Stimulated activated CD8-positive, alpha-beta memory T cell treated with anti-CD3 and anti-CD28 coated beads, Interleukin-7, amount 100 ng/mL, for 4 hours (primary cell): ENCODE data around the gene NRCAM.

Source experiments
- DNase-seq, 2 donors: peaks; one replicate each; pipeline ENCODE4 v3.0.0-alpha.2; 2020; ENCODE audit warnings: low read depth in 2 of 2

The NRCAM gene

DNA sequence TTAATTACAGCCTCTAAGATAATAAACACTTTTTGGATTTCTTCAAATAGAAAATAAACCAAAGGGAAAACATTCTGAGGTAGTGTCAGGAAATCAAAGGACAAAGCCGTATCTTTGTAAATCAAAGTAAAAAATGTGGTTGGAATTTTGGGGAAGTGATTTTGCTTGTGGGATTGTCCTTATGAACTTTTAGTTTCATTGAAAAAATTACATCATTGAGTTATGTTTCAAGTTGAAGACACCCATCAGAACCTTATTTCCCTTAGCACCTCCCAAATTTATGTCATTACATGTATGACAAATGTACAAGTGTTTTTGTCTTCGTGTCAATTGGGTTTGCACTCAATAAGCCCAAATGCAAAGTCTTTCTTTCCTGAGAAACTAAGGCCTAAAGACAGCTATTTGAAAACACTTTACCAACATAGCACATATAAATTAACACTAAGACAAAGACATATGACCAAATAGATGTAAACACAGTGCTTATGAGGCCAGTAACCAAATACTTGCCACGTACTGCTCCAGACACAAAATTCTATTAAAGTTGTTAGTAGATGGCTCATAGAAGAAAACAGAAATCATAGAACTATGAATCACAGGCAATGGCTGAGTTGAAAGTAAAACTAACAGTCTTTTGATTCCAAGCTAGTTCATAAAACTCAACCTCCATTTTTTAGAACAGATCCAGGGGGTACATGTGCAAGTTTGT lies 299.2 kb downstream of the NRCAM start:
- no peak for DNase-seq

DNA sequence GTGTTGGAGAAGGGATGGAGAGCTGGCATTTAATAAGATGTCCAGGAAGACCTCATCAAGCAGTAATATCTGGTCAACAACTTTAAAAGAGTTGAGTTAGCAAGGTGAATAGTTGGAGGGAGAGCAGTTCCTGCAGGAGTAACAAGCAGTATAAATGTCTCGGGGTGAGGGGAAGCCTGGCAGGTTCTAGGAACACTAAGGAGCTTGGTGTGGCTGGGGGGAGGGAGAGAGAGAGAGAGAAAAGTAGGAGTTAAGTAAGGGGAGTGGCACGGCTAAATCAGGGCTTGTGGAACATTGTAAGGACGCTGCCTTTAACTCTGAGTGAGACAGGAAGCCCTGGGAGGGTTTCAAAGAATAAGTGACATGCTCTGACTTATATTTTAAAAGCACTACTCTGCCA lies 304.0 kb downstream of the NRCAM start:
- no peak for DNase-seq

DNA sequence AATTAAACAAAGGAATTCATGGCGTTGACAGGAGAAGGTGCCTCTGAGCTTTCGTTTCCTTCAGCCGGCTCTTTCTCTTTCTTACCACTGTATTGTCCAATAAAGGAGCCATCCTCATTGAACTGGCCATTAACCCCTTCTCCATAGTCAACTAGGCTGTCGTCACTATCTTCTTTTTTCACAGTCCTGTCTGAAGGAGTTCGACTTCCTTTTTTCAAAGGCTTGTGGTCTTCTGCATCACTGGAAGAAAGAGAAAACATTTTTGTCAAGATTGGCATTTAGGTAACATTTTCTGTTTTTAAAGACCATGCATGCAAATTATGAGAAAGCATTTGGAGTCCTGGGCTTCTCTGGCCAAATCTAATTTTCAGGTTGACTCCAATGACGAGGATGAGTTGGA lies 306.3 kb downstream of the NRCAM start:
- DNase-seq, result no peak

DNA sequence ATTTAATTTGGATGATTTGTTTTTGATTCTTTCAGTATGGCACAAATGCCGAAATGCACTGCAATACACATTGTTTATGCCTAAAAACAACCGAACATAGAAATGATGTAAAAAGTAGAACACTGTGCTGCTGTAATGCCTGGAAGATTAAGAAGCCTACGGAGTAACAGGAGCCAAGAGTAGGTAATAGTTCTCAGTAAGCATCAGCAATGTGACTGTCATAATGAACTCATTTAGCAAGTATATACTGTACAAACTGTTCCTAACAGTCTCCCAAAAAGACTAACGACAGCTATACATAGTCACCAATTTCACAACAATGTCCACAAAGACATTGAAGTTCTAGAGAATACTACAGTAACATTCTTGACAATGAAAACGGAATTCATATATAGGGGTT lies 307.1 kb downstream of the NRCAM start:
- DNase-seq, result no peak

DNA sequence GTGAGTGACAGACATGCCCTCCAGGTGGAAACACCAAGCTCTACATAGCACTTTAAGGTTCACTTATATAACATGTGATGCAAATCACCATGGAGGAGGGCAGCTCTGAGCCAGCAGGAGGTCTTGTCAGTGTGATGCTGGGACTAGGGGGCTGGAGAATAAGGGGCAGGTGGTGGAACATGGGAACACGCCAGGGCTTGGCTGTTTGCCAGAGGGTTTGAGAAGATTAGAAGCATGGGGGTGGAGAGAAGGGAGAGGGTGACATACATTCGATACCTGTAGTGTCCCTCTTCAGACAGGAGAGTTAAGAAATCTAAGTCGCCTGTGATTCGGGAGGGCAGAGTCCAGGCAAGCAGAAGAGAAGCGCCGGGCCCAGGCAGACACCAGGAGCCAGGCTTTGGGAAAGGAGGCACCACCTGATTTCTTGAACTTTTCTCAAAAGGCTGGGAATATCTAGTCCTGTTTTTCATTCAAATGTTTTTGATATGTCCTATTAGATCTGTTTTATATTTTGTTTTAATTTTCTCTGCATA lies 309.1 kb downstream of the NRCAM start:
- DNase-seq, result no peak

DNA sequence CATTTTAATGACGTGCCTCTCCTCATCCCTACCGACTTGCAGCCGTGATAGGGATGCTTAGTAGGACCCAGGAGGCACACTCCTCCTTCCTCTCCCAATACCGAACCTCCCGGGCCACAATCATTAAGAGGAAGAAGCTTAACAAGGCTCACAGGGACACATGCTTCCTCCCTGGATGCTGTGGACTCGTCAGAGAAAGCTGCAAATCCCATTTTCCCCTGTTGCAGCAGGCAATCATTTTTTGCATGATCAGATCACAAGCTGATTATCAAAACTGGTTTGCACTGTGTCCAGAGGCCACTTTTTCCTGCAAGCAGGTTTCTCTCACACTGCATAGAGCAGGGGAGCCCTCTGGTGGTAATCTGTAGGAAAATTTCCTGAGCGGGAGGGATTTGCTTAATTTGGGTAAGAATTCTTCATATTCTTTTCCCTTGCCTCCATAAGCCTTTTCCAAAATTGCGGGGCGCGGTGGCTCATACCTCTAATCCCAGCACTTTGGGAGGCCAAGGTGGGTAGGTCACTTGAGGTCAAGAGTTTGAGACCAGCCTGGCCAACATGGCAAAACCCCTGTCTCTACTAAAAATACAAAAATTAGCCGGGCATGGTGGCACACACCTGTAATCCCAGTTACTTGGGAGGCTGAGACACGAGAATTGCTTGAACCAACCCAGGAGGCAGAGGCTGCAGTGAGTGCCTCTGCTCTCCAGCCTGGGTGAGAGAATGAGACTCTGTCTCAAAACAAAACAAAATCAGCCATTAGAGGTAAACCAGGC lies 310.0 kb downstream of the NRCAM start:
- DNase-seq, result no peak

DNA sequence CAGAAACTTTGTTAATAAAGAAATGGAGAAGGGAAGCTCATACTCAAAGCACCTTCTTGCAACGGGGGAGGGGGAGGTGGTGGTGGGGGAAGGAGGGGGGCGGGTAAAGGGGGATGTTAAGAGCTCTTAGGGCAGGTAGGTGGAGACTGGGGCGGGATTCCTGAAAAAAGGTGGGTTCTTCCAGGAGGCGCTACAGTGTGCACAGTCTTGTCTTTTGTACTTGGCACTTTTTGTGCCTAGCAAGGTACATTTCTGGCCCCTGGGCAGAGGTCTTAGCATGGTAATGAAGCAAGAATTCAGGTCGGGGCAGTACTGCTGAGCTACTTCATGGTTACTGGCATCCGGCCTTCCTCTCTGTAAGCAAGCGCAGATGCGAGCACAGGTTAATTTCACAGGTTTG lies 310.8 kb downstream of the NRCAM start:
- DNase-seq, result no peak

DNA sequence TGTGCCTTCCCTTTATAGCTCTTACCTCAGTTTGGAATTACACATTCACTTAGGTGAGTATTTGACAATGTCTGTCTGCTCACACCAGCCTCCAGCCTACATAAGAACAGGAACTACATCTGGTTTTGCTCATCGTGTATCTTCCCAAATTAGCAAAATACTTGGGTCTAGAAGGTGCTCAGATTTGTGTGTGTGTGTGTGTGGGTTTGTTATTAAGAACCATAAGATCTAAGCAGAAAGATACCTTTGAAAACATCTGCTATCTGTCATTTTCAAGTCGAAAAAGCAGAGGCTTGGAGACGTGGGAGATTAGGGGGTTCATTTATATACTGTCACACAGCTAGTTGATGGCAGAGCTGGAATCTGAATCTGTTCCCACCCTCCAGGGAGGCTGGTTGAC lies 311.3 kb downstream of the NRCAM start:
- no peak for DNase-seq

DNA sequence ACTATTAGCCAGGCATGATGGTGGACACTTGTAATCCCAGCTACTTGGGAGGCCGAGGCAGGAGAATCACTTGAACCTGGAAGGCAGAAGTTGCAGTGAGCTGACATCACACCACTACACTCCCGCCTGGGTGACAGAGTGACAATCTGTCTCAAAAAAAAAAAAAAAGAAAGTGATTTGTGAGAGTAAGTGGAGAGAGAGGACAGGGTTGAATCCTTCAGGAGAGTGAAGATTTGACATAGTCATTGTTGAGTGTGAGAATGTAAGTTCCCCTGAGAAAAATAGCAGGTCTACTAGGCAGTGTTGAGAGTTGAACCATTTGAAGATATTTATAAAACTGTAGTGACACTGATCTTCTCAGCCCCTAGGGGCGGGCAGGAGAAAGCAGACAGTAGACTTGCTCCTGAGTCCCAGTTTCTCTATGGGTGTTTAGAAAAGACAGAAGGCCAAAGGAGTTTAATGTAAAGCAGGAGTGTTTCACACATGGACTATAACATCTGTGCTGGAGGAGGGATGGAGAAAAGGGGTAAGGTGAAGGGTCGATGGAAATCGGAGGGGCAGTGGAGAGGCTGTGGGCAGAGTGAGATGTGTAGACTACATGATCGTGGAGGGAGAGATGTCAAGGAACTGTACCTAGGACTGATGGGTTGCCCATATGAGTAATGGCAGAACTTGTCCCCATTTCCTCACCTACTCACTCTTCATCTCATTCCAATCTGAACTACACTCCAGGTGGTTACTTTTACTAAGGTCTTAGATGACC lies 312.4 kb downstream of the NRCAM start:
- no peak for DNase-seq

DNA sequence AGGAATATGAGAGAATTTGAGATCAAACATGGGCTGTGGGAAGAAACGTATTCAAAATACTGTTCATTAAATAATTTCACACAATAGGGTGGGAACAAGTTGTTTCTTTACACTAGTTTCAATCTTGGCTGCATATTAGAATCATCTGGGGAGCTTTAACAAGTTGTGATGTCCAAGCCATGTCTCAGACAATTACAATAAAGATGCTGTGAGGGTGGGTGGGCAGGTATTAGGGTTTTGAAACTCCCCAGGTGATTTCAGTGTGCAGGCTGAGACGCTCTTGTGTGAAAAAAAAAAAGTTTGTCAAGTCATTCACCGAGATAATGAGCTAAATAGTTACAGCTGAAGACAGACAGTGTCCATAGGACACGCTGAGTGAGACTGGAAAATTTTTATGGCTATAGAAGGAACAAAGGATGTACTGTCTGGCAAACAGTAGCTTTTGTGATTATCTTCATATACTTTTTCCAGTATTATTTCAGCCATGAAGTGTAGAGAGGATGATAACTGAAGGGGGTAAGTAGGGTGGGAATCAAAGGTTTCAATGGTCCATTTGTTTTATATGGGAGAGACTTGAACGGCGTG lies 313.5 kb downstream of the NRCAM start:
- DNase-seq, result no peak

DNA sequence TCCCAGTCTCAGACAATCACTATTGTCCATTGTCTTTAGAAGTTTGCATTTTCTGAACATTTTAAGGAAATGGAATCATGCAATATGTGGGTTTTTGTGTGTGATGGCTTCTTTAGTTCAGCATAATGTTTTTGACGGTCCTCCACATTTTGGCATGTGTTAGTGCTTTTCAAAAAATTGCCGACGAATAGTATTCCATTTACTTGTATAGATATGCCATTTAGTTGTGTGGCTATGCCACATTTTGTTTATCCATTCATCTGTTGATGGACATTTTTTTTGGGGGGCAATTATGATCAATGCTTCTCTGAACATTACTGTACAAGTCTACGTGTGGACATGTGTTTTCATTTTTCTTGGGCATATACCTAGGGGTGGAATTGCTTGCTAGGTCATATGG lies 314.1 kb downstream of the NRCAM start:
- DNase-seq, result no peak

DNA sequence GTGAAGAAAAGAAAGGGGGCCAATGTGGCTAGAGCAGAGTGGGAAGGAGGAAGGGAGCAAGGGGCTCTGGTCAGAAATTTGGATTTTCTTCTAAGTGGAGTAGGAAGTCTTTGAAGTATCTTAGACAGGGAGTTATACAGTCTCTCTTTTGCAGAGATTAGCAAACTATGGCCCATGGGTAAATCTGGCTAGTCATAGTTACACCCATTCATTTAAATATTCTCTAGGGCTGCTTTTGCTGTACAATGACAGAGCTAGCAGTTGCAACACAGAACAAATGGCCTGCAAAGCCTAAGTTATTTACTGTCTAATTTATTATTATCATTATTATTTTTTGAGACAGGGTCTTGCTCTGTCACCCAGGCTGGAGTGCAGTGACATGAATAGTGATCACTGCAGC lies 315.6 kb downstream of the NRCAM start:
- DNase-seq, result no peak

DNA sequence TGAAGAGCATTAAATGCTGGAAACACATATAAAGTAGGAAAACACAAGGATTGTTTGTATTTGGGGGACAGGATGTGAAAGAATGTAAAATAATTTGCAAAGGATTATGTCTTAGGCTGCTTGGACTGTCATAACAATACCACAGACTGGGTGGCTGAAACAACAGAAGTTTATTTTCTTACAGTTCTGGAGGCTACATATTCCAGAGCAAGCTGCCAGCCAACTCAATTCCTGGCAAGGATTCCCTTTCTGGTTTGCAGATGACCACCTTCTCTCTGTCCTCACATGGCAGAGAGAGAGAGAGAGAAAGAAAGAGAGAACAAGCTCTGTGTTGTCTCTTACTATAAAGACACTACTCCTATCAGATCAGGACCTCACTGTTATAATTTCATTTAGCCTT lies 317.3 kb downstream of the NRCAM start:
- no peak for DNase-seq

DNA sequence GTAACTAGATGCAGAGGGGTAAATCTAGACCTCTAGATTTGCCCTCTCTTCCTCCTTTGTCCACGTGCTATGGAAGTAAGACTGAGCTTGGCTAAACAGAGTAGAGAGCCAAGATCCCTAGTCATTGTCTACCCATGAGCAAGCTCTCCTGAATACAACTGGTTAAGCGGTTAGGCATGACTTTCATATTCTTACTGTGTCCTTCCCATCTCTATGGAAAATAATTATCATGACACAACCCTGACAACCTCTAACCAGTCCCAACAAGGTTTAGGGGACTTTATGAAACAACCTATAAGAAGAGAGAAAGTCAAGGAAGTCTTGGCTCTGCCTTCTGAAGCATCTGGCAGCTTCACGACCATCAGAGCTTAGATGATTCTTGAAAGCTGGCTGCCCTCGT lies 318.2 kb downstream of the NRCAM start:
- DNase-seq, result no peak

DNA sequence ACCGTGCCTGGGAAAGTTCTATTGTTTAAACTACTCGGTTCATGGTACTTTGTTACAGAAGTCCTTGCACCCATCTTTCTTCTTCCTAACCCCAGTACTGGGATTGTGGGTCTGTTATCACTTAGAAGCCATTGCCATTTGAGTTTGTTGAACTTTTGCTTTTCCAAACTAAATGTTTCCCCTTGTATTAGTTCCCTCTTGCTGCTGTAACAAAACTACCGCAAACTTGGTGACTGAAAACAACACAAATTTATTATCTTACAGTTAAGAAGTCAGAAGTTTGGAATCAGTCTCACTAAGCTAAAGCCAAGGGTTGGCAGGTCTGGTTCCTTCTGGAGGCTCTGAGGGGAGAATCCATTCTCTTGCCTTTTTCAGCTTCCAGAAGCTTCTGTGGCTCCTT lies 319.2 kb downstream of the NRCAM start:
- DNase-seq, result no peak

DNA sequence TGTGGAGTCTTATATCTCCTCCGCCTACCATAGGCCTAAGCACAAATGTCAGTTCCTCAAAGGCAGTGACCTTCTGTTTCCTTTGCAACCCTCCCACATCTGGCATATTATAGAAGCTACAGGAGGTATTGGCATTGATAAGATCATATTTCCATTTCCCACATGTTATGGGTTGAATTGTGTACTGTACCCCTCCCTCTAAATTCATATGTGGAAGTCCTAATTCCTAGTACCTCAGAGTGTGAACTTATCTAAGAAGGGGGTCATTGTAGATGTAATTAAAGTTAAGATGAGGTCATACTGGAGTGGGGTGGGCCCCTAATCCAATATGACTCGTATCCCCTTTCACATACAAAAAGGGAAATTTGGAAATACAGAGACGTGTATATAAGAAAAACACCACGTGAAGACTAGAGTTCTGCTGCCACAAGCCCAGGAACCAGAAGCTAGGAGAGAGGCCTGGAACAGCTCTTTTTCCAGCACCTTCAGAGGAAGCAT lies 320.0 kb downstream of the NRCAM start:
- DNase-seq, result no peak

DNA sequence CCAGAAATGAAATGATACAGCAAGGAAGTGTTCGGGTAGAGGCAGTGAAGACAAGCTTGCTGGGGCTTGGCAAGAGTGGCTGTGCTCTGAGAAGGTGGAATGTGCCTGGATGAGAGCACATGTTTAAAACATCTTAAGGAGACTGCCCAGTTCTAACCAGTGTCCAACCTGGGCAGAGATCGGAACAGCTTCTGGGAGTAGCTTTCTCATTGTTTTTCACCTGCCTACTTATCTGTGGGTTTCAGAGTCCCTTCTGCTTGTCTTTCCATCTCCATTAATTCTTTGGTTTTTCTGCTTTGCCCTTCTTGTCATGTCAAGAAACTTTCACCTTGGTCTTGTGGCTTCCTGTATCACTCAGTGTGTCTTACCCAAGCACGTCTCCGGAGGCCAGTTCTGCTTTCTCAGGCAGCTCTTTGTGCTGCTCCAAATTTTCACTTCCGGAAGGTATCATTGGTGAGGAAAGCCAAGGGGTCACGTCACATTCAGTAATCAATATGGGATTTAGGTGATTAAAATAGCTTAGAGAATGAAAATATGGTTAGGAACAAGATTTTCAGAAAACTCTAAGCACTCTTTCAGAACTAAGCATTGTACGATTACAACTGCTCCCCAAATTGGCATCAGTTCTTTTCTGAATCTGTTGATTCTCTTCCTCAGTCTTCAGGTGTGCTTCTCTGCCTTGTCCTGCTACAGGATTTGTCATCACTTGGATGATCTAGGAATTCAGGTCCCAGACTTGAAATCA lies 320.6 kb downstream of the NRCAM start:
- DNase-seq, result no peak

DNA sequence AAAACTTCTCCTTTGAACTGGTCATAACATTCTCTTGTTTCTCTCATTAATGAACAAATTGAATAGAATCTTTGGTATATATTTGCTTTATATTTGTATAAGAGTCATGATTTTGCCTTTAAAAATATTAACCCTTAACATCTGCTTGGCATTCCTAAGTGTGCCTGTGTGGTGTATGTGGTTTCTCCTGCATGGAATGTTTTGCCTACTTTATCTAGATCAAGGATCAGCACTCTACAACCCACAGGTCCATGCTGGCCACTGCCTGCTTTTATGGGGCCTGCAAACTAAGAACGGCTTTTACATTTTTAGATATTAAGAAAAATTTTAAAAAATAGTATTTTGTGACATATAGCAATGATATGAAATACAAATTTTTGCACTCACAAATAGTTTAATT lies 321.8 kb downstream of the NRCAM start:
- DNase-seq, result no peak

DNA sequence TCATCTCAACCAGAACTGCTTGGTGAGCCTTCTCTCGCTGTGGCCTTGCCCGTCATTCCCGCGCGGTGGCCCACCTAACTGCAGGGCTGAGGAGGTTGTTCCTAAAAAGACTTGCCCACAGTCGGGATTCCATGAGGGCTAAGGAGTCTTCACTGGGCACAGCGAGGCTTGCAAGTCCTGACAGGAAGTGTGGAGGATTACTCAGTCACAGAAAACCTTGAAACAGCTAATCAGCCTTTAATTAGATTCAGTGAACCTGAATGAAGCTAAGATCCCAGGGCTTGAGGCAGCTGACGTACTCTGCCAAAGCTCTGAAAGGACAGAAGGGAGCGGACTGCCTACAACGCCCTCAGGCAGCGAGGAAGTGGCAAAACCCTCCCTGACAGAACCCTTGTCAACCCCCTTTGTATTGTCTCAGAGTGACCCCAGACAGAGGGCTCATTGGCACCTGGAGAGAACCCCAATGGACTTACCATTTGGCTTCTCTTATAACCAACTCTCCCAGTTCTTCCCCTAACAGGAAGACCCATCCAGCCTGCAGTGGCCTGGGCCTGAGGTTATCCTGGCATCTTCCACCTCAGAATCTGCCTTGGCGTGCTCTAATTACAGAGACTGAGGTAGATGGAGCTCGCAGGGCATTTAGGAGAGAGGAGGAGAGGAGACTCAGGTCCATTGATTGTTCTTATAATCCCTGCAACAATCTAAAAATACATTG lies 323.5 kb downstream of the NRCAM start:
- DNase-seq, result no peak

DNA sequence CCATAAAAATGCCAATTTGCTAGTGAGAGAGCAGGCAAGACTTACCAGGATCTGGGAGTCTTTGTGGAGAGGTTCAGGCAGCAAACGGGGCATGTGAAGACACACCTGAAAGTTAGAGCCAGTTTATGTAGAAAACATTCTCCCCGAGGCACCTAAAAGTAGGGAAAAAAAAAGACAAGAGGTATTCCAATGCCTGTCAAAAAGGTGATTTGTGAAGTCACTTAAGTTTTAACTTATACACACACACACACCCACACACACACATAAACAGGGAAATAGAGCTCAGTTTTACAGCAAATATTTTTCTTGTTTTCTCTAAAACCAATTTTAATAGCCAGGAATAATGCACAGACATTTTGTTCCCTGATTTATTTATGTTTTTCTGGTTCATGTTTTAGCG lies 326.0 kb downstream of the NRCAM start, which contains the start of gene LAMB4:
TSS of gene LAMB4 (minus strand) at position 101 of the 400 bp plus-strand sequence. CDS start 7,197 bp downstream, outside the sequence.
- no peak for DNase-seq
